Smooth muscle cell of the pulmonary artery (primary cell): Measurements from ENCODE around the gene TMEM139. TPM values are rescaled to one million over a fixed set of nuclear protein-coding genes. Genes with fewer than 3 reads are reported as not detected.

Experiments
- total RNA-seq: library from RNA; depleted of rRNA; stranded (reverse); fragments of >200 nt; gene quantifications from 2 replicates; pipeline ENCODE4 v1.2.3, GENCODE V29; 2014

Gene TMEM139
- total RNA-seq, result 0.23 TPM in 1 of 2 replicates, not detected in the other

DNA sequence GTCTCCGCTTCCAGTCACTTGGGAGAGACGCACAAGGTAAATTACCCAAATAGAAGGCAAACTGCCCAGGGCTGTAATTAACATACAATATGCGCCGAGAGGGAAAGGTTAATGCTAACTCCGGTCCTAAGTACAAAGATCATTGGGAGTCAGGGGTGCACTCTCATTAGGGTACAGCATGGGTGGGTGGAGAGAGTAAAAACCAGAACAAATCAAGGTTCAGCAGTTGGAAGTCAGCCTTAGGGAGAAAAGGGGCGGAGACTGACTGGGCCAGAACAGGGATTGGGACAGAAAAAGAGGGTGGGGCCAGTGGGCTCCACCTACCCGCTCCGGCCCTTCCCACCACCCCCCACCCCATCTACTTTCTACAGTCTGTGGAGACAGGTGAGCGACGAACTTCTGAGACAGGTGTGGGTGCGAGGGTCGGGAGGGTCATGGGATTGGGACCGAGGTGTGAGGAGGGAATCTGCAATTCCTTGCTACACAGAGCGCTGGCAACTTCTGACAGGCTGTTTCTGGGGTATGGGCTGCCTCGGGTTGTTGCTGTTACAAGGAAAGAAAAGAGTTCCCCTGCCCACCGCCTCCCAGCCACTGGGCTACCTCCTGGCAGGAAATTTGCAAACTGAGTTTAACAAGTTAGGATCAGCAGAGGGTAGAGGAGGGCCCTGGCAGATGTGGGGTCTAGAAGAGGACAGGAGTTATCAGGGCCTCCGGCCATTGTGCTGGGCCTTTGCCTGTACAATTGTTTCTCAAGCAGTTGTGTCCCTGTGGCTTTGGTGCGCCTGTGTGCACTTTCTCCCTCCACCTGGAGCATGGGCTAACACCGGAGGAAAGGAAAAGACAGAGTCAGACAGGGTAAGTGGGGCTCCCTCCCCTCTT lies at the start of gene TMEM139:
Gene TMEM139, plus strand, starts transcription at position 368 of the 879 bp plus-strand sequence. CDS start 1,000 bp downstream, outside the sequence.

DNA sequence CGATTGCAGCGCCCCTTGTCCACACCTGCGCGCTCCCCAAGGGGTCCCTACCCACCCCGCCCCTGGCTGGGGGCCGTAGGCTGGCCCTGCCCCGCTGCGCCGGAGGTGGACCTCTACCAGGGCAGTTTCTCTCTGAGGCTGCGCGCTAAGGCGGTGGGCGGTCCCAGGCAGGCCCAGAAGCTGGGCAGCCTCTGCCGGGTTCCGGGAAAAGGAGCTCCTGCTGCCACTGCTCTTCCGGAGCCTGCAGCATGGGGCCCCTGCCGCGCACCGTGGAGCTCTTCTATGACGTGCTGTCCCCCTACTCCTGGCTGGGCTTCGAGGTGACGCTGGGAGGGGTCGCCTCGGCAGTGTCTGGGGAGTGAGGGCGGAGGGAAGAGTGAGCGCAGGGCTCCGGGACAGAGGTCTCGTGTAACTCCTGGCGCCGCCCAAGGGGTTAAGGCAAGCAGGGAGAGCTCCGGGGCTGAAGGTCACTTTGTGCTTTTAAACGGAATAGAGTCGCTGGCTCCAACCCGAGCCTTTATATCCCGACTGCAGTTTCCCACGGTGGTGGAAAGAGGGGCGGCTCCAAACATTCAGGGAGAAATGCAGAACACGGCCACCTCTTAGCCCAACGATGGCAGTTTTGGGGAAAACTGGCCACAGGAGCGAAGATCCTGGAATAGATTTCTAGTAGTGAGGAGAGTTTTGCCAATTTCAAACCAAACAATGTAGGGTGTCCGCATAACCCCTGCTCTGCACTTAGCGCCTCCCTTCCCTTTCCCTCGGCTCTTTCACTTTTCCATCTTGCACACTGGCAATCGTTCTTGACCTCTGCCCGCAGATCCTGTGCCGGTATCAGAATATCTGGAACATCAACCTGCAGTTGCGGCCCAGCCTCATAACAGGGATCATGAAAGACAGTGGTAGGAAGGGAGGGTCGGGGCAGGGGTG lies 21.2 kb upstream of the TMEM139 start, which contains the start of gene GSTK1:
Gene GSTK1, plus strand, starts transcription at position 176 of the 930 bp plus-strand sequence. Its CDS starts 73 bp downstream, at position 249.

DNA sequence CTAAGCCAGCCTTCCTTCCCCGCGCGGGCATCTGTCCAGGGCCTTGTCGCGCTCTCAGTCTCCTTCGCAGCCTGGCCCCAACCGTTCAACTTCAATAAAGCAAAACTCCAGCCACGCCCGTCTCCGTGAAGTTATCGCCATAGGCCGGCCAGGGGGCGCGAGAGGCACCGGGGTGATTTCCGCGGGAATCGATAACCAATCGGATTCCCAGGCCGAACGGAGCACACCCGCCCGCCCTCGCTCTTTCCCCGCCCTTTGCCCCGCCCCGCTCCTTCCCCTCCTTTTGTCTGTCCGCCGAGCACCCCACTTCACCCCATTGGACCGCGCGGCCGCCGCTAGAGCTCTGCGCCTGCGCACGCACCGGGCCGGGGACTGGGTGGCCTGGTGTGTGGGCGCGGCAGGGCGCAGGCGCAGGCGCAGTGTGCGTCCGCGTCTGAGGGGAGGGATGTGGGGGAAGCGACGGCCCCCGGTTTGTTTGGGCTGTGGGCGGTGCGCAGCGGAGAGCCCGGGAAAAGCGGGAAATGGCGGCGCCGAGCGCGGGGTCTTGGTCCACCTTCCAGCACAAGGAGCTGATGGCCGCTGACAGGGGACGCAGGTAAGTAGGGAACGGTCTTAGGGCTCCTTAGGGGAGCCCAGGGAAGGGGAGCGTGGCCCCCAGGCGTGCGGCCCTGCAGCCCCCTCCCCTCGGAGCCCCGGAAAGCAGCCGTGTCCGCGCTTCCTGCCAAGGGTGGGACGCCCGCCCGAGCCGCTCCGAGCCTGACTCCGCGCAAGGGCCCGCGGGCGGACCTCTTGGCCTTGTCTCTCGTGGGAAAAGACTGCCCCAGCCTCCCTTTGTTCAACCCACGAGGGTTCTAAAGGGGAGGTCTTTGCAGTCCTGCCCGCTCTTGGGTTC lies 3.4 kb downstream of the TMEM139 start, which contains the start of gene CASP2:
Gene CASP2, plus strand, starts transcription at position 417 of the 892 bp plus-strand sequence. Its CDS starts 105 bp downstream, at position 522.

DNA sequence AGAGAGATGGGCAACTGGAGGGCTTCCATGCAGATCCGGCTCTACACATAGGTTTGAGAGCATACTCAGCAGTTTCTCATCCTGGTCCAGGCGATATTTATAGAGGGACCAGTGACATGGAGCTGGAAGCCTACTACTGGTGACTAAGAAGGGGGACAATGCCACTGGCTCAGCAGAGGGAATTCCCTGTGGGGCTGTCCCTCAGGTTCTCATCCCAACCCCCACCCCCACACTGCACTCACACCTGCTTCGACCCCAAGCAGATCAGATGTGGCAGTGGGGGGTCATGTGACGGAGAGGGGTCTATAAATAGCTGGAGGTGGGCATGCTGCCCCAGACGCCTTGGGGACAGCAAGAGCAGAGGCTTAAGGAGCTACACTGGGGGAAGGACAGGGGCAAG lies 31.0 kb downstream of the TMEM139 start, which contains the start of gene CLCN1:
Gene CLCN1, plus strand, starts transcription at position 336 of the 400 bp plus-strand sequence. CDS start 102 bp downstream, outside the sequence.

Other genes starting within 250 kb of the TMEM139 start
- not detected in 2 replicates for gene OR6V1, start 232.6 kb upstream of the TMEM139 start, total RNA-seq
- gene PIP, start 152.9 kb upstream of the TMEM139 start, total RNA-seq, result not detected in 2 replicates
- not detected in 2 replicates for gene TAS2R39, start 101.5 kb upstream of the TMEM139 start, total RNA-seq
- gene TAS2R40, start 62.9 kb upstream of the TMEM139 start, total RNA-seq, result not detected in 2 replicates
- gene GSTK1, start 21.5 kb upstream of the TMEM139 start, total RNA-seq, result 71.8 and 80.3 TPM in 2 replicates
- 12.4 and 13.6 TPM in 2 replicates for gene CASP2, start 3.4 kb downstream of the TMEM139 start, total RNA-seq
- gene CLCN1, start 31.2 kb downstream of the TMEM139 start, total RNA-seq, result 0.07 TPM in 1 of 2 replicates, not detected in the other
- gene FAM131B, start 77.8 kb downstream of the TMEM139 start, total RNA-seq, result 3.2 and 9.1 TPM in 2 replicates
- gene ZYX, start 96.4 kb downstream of the TMEM139 start, total RNA-seq, result 62.0 and 92.3 TPM in 2 replicates
- not detected in 2 replicates for gene EPHA1, start 123.9 kb downstream of the TMEM139 start, total RNA-seq
- gene TAS2R60, start 158.5 kb downstream of the TMEM139 start, total RNA-seq, result 0.07 TPM in 1 of 2 replicates, not detected in the other
- not detected in 2 replicates for gene TAS2R41, start 192.9 kb downstream of the TMEM139 start, total RNA-seq